ENCODE results near the gene CNTF.
A peak's percentile ranks its signal among the peaks of the same experiment; 100 is the strongest.
"Not testable (repeated sequence)": the region's sequence is repeated elsewhere in the genome, so short reads cannot be mapped to it uniquely, and the experiment has no call there.

CNTF gene

GRCh38 chr11:58622344-58622743, at the start of gene CNTF:
CNTF (plus strand) TSS chr11:58622665; CDS start chr11:58622753, 88 bp downstream.
- DNase-seq (ENCODE audit: low read depth): no peak

GRCh38 chr11:58572906-58573305, 49.6 kb upstream of the CNTF start:
- DNase-seq (ENCODE audit: low read depth): not testable (repeated sequence)

GRCh38 chr11:58573451-58574104, 48.9 kb upstream of the CNTF start:
- DNase-seq (ENCODE audit: low read depth): peak; percentile 90

GRCh38 chr11:58574881-58575280, 47.6 kb upstream of the CNTF start:
- DNase-seq (ENCODE audit: low read depth): peak; percentile 74

- peak; percentile 71 for DNase-seq (ENCODE audit: low read depth)
These were observed 47.0 kb upstream of the CNTF start, which contains the start of gene LPXN for GRCh38 chr11:58575377-58576020. LPXN (minus strand) TSS chr11:58575856; CDS start chr11:58575772, 84 bp downstream.

GRCh38 chr11:58576887-58577471, 45.5 kb upstream of the CNTF start:
- DNase-seq (ENCODE audit: low read depth): peak; percentile 56

GRCh38 chr11:58577555-58578135, 44.8 kb upstream of the CNTF start:
- peak; percentile 80 for DNase-seq (ENCODE audit: low read depth)

GRCh38 chr11:58578136-58578634, 44.3 kb upstream of the CNTF start:
- peak; percentile 95 for DNase-seq (ENCODE audit: low read depth)

GRCh38 chr11:58578635-58579191, 43.8 kb upstream of the CNTF start, which contains the start of gene ZFP91:
ZFP91 (plus strand) TSS chr11:58579063; CDS start chr11:58579282, 219 bp downstream.
- peak; percentile 93 for DNase-seq (ENCODE audit: low read depth)

GRCh38 chr11:58579192-58580129, 43.0 kb upstream of the CNTF start:
- DNase-seq (ENCODE audit: low read depth): peak; percentile 74

GRCh38 chr11:58580311-58580710, 42.2 kb upstream of the CNTF start:
- no peak for DNase-seq (ENCODE audit: low read depth)

GRCh38 chr11:58582437-58582836, 40.0 kb upstream of the CNTF start:
- no peak for DNase-seq (ENCODE audit: low read depth)

GRCh38 chr11:58586998-58587397, 35.5 kb upstream of the CNTF start:
- no peak for DNase-seq (ENCODE audit: low read depth)

- DNase-seq (ENCODE audit: low read depth): no peak
These were observed 30.8 kb upstream of the CNTF start for GRCh38 chr11:58591659-58592058.

- DNase-seq (ENCODE audit: low read depth): no peak
These were observed 29.5 kb upstream of the CNTF start for GRCh38 chr11:58592760-58593472.

GRCh38 chr11:58594826-58595225, 27.6 kb upstream of the CNTF start:
- DNase-seq (ENCODE audit: low read depth): no peak

GRCh38 chr11:58596621-58597020, 25.8 kb upstream of the CNTF start:
- DNase-seq (ENCODE audit: low read depth): no peak

GRCh38 chr11:58597486-58598144, 24.9 kb upstream of the CNTF start:
- DNase-seq (ENCODE audit: low read depth): no peak

GRCh38 chr11:58600510-58600909, 22.0 kb upstream of the CNTF start:
- no peak for DNase-seq (ENCODE audit: low read depth)

Data from HS-5 (cell line).